NCI-H226 (cell line): Measurements from ENCODE around the gene SSBP2.

Experiments
- DNase-seq: peaks from one replicate; pipeline ENCODE4 v3.0.0-alpha.2; 2015

The SSBP2 gene

GRCh38 chr5:81766611-81767010 lies 15.7 kb upstream of the SSBP2 start:
- no peak for DNase-seq

GRCh38 chr5:81763294-81763928 lies 12.5 kb upstream of the SSBP2 start:
- DNase-seq = no peak

GRCh38 chr5:81762853-81763252 lies 12.0 kb upstream of the SSBP2 start:
- DNase-seq = no peak

GRCh38 chr5:81762401-81762800 lies 11.5 kb upstream of the SSBP2 start:
- no peak for DNase-seq

- no peak for DNase-seq
Measured at GRCh38 chr5:81761970-81762369, 11.1 kb upstream of the SSBP2 start.

GRCh38 chr5:81761270-81761669 lies 10.4 kb upstream of the SSBP2 start:
- DNase-seq = no peak

GRCh38 chr5:81760521-81760920 lies 9.6 kb upstream of the SSBP2 start:
- no peak for DNase-seq

GRCh38 chr5:81759632-81760005 lies 8.7 kb upstream of the SSBP2 start:
- DNase-seq = no peak

GRCh38 chr5:81757404-81757803 lies 6.5 kb upstream of the SSBP2 start:
- DNase-seq = no peak

- no peak for DNase-seq
Measured at GRCh38 chr5:81756016-81756415, 5.1 kb upstream of the SSBP2 start.

GRCh38 chr5:81755320-81755719 lies 4.4 kb upstream of the SSBP2 start:
- peak; percentile 84 for DNase-seq

- no peak for DNase-seq
Measured at GRCh38 chr5:81754621-81755020, 3.7 kb upstream of the SSBP2 start.

GRCh38 chr5:81753429-81753828 lies 2.5 kb upstream of the SSBP2 start:
- no peak for DNase-seq

GRCh38 chr5:81752644-81752963 lies 1.7 kb upstream of the SSBP2 start:
- DNase-seq = no peak

- DNase-seq = no peak
Measured at GRCh38 chr5:81751836-81752643, 1.1 kb upstream of the SSBP2 start.

GRCh38 chr5:81750308-81751008 lies 439 bp downstream of the SSBP2 start:
- no peak for DNase-seq

GRCh38 chr5:81749561-81750307 lies 1.2 kb downstream of the SSBP2 start:
- DNase-seq = no peak

GRCh38 chr5:81749192-81749560 lies 1.7 kb downstream of the SSBP2 start:
- no peak for DNase-seq

- DNase-seq = no peak
Measured at GRCh38 chr5:81748556-81748955, 2.3 kb downstream of the SSBP2 start.

GRCh38 chr5:81747030-81747429 lies 3.9 kb downstream of the SSBP2 start:
- DNase-seq = no peak

- DNase-seq = no peak
Measured at GRCh38 chr5:81740758-81741157, 10.1 kb downstream of the SSBP2 start.

GRCh38 chr5:81739291-81739690 lies 11.6 kb downstream of the SSBP2 start:
- DNase-seq = no peak

GRCh38 chr5:81729276-81729675 lies 21.6 kb downstream of the SSBP2 start:
- DNase-seq = no peak

GRCh38 chr5:81728301-81728700 lies 22.6 kb downstream of the SSBP2 start:
- no peak for DNase-seq
